H1 (cell line): Measurements from ENCODE around the gene GATB. TPM values are rescaled to one million over a fixed set of nuclear protein-coding genes. Genes with fewer than 3 reads are reported as not detected.

Experiments
- CTCF ChIA-PET: fragments of 300-600 bp; sonication (Branson Sonifier 250); formaldehyde crosslinking; loops from one replicate; lab custom pipeline; 2021; ENCODE audit not compliant: partially characterized antibody; lab: Charles Lee
- POLR2A ChIA-PET: fragments of 300-600 bp; sonication (Branson Sonifier 250); formaldehyde crosslinking; loops from one replicate; lab custom pipeline; 2021; ENCODE audit warnings: inconsistent platforms; ENCODE audit not compliant: partially characterized antibody; lab: Charles Lee
- DNase-seq, 2 experiments: peaks; one replicate each; pipeline versions ENCODE4 v3.0.0 to v3.0.0-alpha.2; 2010 to 2022; ENCODE audit warnings: low spot score in 2 of 2, low read depth in 1 of 2, mixed read lengths in 1 of 2
- FAIRE-seq: peaks from 2 replicates; lab custom pipeline; 2011; peaks lifted over from hg19 to GRCh38; lab: Jason Lieb, UNC
- H2AFZ ChIP-seq: 2 replicates; pipeline ENCODE4 v1.8.1; 2012; ENCODE audit warnings: low read length, inconsistent platforms
- H2AK5ac ChIP-seq: 2 replicates; pipeline ENCODE4 v1.6.1; 2013; ENCODE audit warnings: low read depth, low read length
- H2BK120ac ChIP-seq: replicated peaks from 2 replicates; pipeline ENCODE3; 2013; ENCODE audit warnings: low read depth, low read length, inconsistent platforms
- H2BK12ac ChIP-seq: 2 replicates; pipeline ENCODE4 v1.6.1; 2013; ENCODE audit warnings: low read depth, low read length
- H2BK15ac ChIP-seq: 2 replicates; pipeline ENCODE4 v1.6.1; 2013; ENCODE audit warnings: low read length
- H2BK20ac ChIP-seq: 2 replicates; pipeline ENCODE4 v1.6.1; 2013; ENCODE audit warnings: low read length
- H2BK5ac ChIP-seq: 2 replicates; pipeline ENCODE4 v1.6.1; 2013; ENCODE audit warnings: low read depth, low read length
- H3K14ac ChIP-seq: 2 replicates; pipeline ENCODE4 v1.6.1; 2013; ENCODE audit warnings: inconsistent platforms; ENCODE audit not compliant: insufficient read length
- H3K18ac ChIP-seq: 2 replicates; pipeline ENCODE4 v1.6.1; 2013; ENCODE audit warnings: low read length; ENCODE audit errors: extremely low read depth
- H3K23ac ChIP-seq: 2 replicates; pipeline ENCODE4 v1.6.1; 2013; ENCODE audit warnings: inconsistent platforms; ENCODE audit not compliant: insufficient read length
- H3K23me2 ChIP-seq: 2 replicates; pipeline ENCODE4 v1.6.1; 2013; ENCODE audit warnings: low read depth, low read length
- H3K27ac ChIP-seq: 2 replicates; pipeline ENCODE4 v1.6.1; 2011; ENCODE audit warnings: low read depth, low read length, inconsistent platforms
- H3K27me3 ChIP-seq, 4 experiments: replicated peaks in 1 of 4; 1 replicate in 1 of 4; 2 replicates in 3 of 4; pipeline versions ENCODE4 v1.6.1 to v1.8.1; 2011 to 2013; ENCODE audit warnings: low read length in 3 of 4, mild to moderate bottlenecking in 3 of 4, inconsistent platforms in 2 of 4, mixed read lengths in 2 of 4, moderate library complexity in 1 of 4; ENCODE audit not compliant: control insufficient read depth in 3 of 4, insufficient read depth in 3 of 4; ENCODE audit errors: extremely low read depth in 1 of 4
- H3K36me3 ChIP-seq, 4 experiments: 2 replicates each; pipeline versions ENCODE4 v1.6.1 to v1.8.1; 2011 to 2013; ENCODE audit warnings: mild to moderate bottlenecking in 4 of 4, low read length in 3 of 4, moderate library complexity in 2 of 4, control low read depth in 1 of 4, inconsistent platforms in 1 of 4; ENCODE audit not compliant: insufficient read depth in 4 of 4, control insufficient read depth in 2 of 4
- H3K4ac ChIP-seq: replicated peaks from 2 replicates; pipeline ENCODE3; 2013; ENCODE audit warnings: low read length, low read depth, mixed read lengths, inconsistent platforms; ENCODE audit not compliant: insufficient read length
- H3K4me1 ChIP-seq, 4 experiments: replicated peaks in 1 of 4; 1 replicate in 1 of 4; 2 replicates in 3 of 4; pipeline versions ENCODE4 v1.6.1 to v1.8.1; 2011 to 2013; ENCODE audit warnings: low read length in 3 of 4, inconsistent platforms in 2 of 4, mixed read lengths in 1 of 4; ENCODE audit not compliant: insufficient read depth in 4 of 4, control insufficient read depth in 3 of 4
- H3K4me2 ChIP-seq, 2 experiments: 2 replicates each; pipeline versions ENCODE4 v1.6.1 to v1.8.1; 2011 to 2013; ENCODE audit warnings: low read depth in 2 of 2, low read length in 2 of 2, control low read depth in 1 of 2, inconsistent platforms in 1 of 2, mild to moderate bottlenecking in 1 of 2; ENCODE audit not compliant: insufficient read depth in 1 of 2
- H3K4me3 ChIP-seq, 4 experiments: fragments of 200-600, 300-600 bp in 1 of 4; sonication (generic), shearing (Covaris generic), sonication (Bioruptor Twin) in 1 of 4; 2 replicates each; pipeline versions ENCODE4 v1.5.1 to v1.8.1; 2011 to 2016; ENCODE audit warnings: low read length in 4 of 4, low read depth in 3 of 4, control low read depth in 2 of 4, inconsistent platforms in 2 of 4, mild to moderate bottlenecking in 2 of 4, mixed read lengths in 1 of 4, moderate library complexity in 1 of 4; ENCODE audit not compliant: insufficient read depth in 2 of 4; ENCODE audit errors: extremely low read depth in 1 of 4
- H3K56ac ChIP-seq: replicated peaks from 2 replicates; pipeline ENCODE3; 2013; ENCODE audit warnings: low read depth, mild to moderate bottlenecking, mixed read lengths, low read length, inconsistent platforms; ENCODE audit not compliant: insufficient read length
- H3K79me1 ChIP-seq: 2 replicates; pipeline ENCODE4 v1.6.1; 2013; ENCODE audit warnings: low read depth, low read length, control low read depth
- H3K79me2 ChIP-seq, 2 experiments: 2 replicates each; pipeline versions ENCODE4 v1.6.1 to v1.8.1; 2012 to 2013; ENCODE audit warnings: low read length in 2 of 2, mild to moderate bottlenecking in 2 of 2, inconsistent platforms in 1 of 2; ENCODE audit not compliant: insufficient read depth in 2 of 2, control insufficient read depth in 1 of 2
- H3K9ac ChIP-seq, 4 experiments: replicated peaks in 1 of 4; 1 replicate in 1 of 4; 2 replicates in 3 of 4; pipeline versions ENCODE4 v1.6.1 to v1.8.1; 2011 to 2013; ENCODE audit warnings: low read depth in 3 of 4, low read length in 3 of 4, control low read depth in 2 of 4, mild to moderate bottlenecking in 2 of 4, moderate library complexity in 2 of 4, inconsistent platforms in 1 of 4; ENCODE audit errors: extremely low read depth in 1 of 4
- H3K9me3 ChIP-seq, 2 experiments: 2 replicates each; pipeline versions ENCODE4 v1.6.1 to v1.8.1; 2012 to 2013; ENCODE audit warnings: mild to moderate bottlenecking in 2 of 2, moderate library complexity in 2 of 2, control low read depth in 1 of 2, inconsistent platforms in 1 of 2, low read depth in 1 of 2, low read length in 1 of 2, mixed read lengths in 1 of 2; ENCODE audit not compliant: insufficient read depth in 2 of 2
- H4K20me1 ChIP-seq, 2 experiments: replicated peaks in 1 of 2; 2 replicates each; pipeline versions ENCODE3 to v1.8.1; 2011 to 2013; ENCODE audit warnings: inconsistent platforms in 2 of 2, low read length in 2 of 2, mild to moderate bottlenecking in 1 of 2; ENCODE audit not compliant: insufficient read depth in 2 of 2, control insufficient read depth in 1 of 2
- H4K5ac ChIP-seq: 2 replicates; pipeline ENCODE4 v1.6.1; 2013; ENCODE audit warnings: low read length, low read depth, mixed read lengths, inconsistent platforms; ENCODE audit not compliant: insufficient read length
- H4K8ac ChIP-seq: 2 replicates; pipeline ENCODE4 v1.8.0; 2013; ENCODE audit warnings: mild to moderate bottlenecking, moderate library complexity, low read length, inconsistent platforms; ENCODE audit not compliant: insufficient read depth; ENCODE audit errors: extremely low read depth
- H4K91ac ChIP-seq: replicated peaks from 2 replicates; pipeline ENCODE3; 2013; ENCODE audit warnings: low read length, mixed read lengths, inconsistent platforms; ENCODE audit not compliant: insufficient read length
- CTBP2 ChIP-seq: IDR thresholded peaks from 2 replicates; pipeline ENCODE4 v1.7.0; 2011; ENCODE audit warnings: borderline replicate concordance, mild to moderate bottlenecking, moderate library complexity, mixed read lengths, low read length; ENCODE audit not compliant: insufficient read depth, insufficient read length
- HDAC2 ChIP-seq, 2 experiments: fragments of 300-600 bp in 1 of 2; sonication (generic) in 1 of 2; IDR thresholded peaks; 2 replicates each; pipeline ENCODE4 v1.6.1; 2011 to 2012; ENCODE audit warnings: low read depth in 2 of 2, low read length in 2 of 2, mild to moderate bottlenecking in 2 of 2, moderate library complexity in 2 of 2, borderline replicate concordance in 1 of 2, inconsistent platforms in 1 of 2
- HDAC6 ChIP-seq: IDR thresholded peaks from one replicate; pipeline ENCODE4 v1.7.1; 2012; ENCODE audit warnings: low read depth, mild to moderate bottlenecking, inconsistent platforms, low read length, moderate library complexity
- POLR2A ChIP-seq, 2 experiments: IDR thresholded peaks; 1 replicate in 1 of 2; 2 replicates in 1 of 2; pipeline ENCODE4 v1.6.1; 2011; ENCODE audit warnings: low read depth in 2 of 2, low read length in 2 of 2, mild to moderate bottlenecking in 2 of 2; ENCODE audit errors: control extremely low read depth in 1 of 2
- SP4 ChIP-seq: IDR thresholded peaks from 2 replicates; pipeline ENCODE4 v1.6.1; 2012; ENCODE audit warnings: low read length, inconsistent platforms
- TBP ChIP-seq: IDR thresholded peaks from 2 replicates; pipeline ENCODE4 v1.6.1; 2011; ENCODE audit warnings: low read depth, low read length, improper control_type of control experiment
- WGBS, 2 experiments: shearing (Covaris generic) in 1 of 2; methylation state at CpG; one replicate each; pipeline versions ENCODE4 v1.1.6 to v1.1.7; 2013 to 2015; ENCODE audit warnings: low lambda C conversion rate in 2 of 2, mixed read lengths in 2 of 2, inconsistent platforms in 1 of 2, low coverage in 1 of 2, missing lambda C conversion rate in 1 of 2; ENCODE audit not compliant: insufficient replicate concordance in 2 of 2, insufficient coverage in 1 of 2, insufficient read length in 1 of 2; ENCODE audit errors: extremely low coverage in 1 of 2, missing lambda C conversion rate in 1 of 2; 5-methylcytosine and 5-hydroxymethylcytosine counted together
- polyA plus RNA-seq, 7 experiments: library from polyadenylated mRNA; depleted of rRNA in 3 of 7; stranded (reverse) in 5 of 7; unstranded in 2 of 7; fragments of >200 nt in 5 of 7; fragments of 200-250 nt in 2 of 7; gene quantifications; 1 replicate in 5 of 7; 2 replicates in 1 of 7; 4 replicates in 1 of 7; pipeline versions ENCODE4 v1.2.1 to v1.2.3, GENCODE V29; 2011 to 2013; ENCODE audit warnings: missing spikeins in 2 of 7, mixed read lengths in 2 of 7
- total RNA-seq: library from RNA; stranded (reverse); fragmentation: NEBNext Ultra II Directional; extraction: Animal tissue kit (Norgen Biotek cat#: 25700); gene quantifications from 2 replicates; pipeline ENCODE4 v1.2.1, GENCODE V29; 2021

The GATB gene
- total and polyA plus RNA-seq, 2 of the 8 experiments (the other 6 are each of a cell fraction or from before 2014, with no cell fraction given): 15.3 to 18.0 TPM

GRCh38 chr4:151718984-151719955 lies 41.5 kb downstream of the GATB start:
- Histone ChIP-seq H4K20me1 (no peaks in the 10 kb centered on the region), H3K9ac (no peak overlapping the region), H3K79me2 (no peaks in the 10 kb centered on the region), H3K18ac (no peak overlapping the region; the same call in 1 of the 2 replicates), H2BK120ac (no peak overlapping the region), H3K4ac (no peak overlapping the region), H3K23me2 (no peaks in the 10 kb centered on the region), H3K27ac (no peak overlapping the region), H3K36me3 (0 out of 8 replicates have a peak, but pooled peaks cover 0 to 4% (median 0%) of the 10 kb centered on the region in 4 experiments), H4K91ac (no peak overlapping the region), H3K27me3 (no peaks in the 10 kb centered on the region), H4K8ac (no peak overlapping the region; the same call in 1 of the 2 replicates)
- TF ChIP-seq POLR2A (IDR thresholded peaks at IDR 0.05; ENCODE audit: control extremely low read depth in 1 of 2, low read depth in 2 of 2, low read length in 2 of 2) (no peak), SP4 (no peak), CTBP2 (no peak), TBP (no peak), HDAC6 (no peak), HDAC2 (IDR thresholded peaks at IDR 0.05; ENCODE audit: borderline replicate concordance in 1 of 2, low read depth in 2 of 2, low read length in 2 of 2) (no peak)
- TF ChIP-seq, all 59 proteins: peak for 0
- Histone ChIP-seq H3K23ac (no peak overlapping the region), H3K4me1 (peaks cover 0 to 5% (median 3%) of the 10 kb centered on the region in 4 experiments; a peak in 4 of 7 replicates), H2BK15ac (no peak overlapping the region), H2AK5ac (no peak overlapping the region), H3K79me1 (no peaks in the 10 kb centered on the region), H2BK5ac (no peak overlapping the region), H3K14ac (no peak overlapping the region), H2BK20ac (no peak overlapping the region), H3K9me3 (no peaks in the 10 kb centered on the region), H4K5ac (peak overlapping the region; percentile 13), H3K4me2 (no peak overlapping the region; a peak in 1 of 4 replicates), H3K56ac (no peak overlapping the region), H2BK12ac (0 out of 2 replicates have a peak overlapping the region, but pooled peaks have one; percentile 0), H3K4me3 (no peak overlapping the region), H2AFZ (no peak overlapping the region)
- ChIA-PET POLR2A (interaction anchor here (0.7 kb wide), 1 partner anchor 23 kb away, joined by 3 read pairs; no protein-coding TSS in a partner anchor), CTCF (interaction anchor here (1.5 kb wide), 1 partner anchor 12 kb away, joined by 4 read pairs; no protein-coding TSS in a partner anchor)
- no peak for FAIRE-seq
- no peak for DNase-seq
- 89% methylated on average over 19 of the region's 19 CpGs; no CpG with 5 or more reads in 1 of the 2 experiments for WGBS, 2 experiments
